Measurements from ENCODE around the gene PTPRN2. TPM values are rescaled to one million over a fixed set of nuclear protein-coding genes. Genes with fewer than 3 reads are reported as not detected.
A peak's percentile ranks its signal among the peaks of the same experiment; 100 is the strongest.
"Not testable (repeated sequence)": the region's sequence is repeated elsewhere in the genome, so short reads cannot be mapped to it uniquely, and the experiment has no call there.

Gene PTPRN2
- polyA plus RNA-seq, 1 donor from 2014 or later, result 1.6 TPM

GRCh38 chr7:157933219-157934155 lies 654.1 kb downstream of the PTPRN2 start:
- H3K4me3 Mint-ChIP-seq, H3K27ac Mint-ChIP-seq, H3K27me3 Mint-ChIP-seq, H3K36me3 Mint-ChIP-seq, H3K4me1 Mint-ChIP-seq: not testable (repeated sequence)
- H3K9me3 Mint-ChIP-seq, result peaks cover 7 to 10% (median 10%) of the 10 kb centered on the region in 3 donors

GRCh38 chr7:157932498-157933218 lies 655.0 kb downstream of the PTPRN2 start:
- no peak overlapping the region for H3K27ac Mint-ChIP-seq
- H3K4me1 Mint-ChIP-seq, result no peaks in the 10 kb centered on the region
- H3K9me3 Mint-ChIP-seq, result peaks cover 7 to 10% (median 10%) of the 10 kb centered on the region in 3 donors
- H3K27me3 Mint-ChIP-seq, result peaks cover 6% of the 10 kb centered on the region
- peaks cover 4% of the 10 kb centered on the region for H3K36me3 Mint-ChIP-seq
- no peak overlapping the region for H3K4me3 Mint-ChIP-seq

GRCh38 chr7:157930926-157931466 lies 656.6 kb downstream of the PTPRN2 start:
- Mint-ChIP-seq H3K27ac (no peak overlapping the region), H3K4me3 (no peak overlapping the region), H3K36me3 (peaks cover 4% of the 10 kb centered on the region), H3K27me3 (peaks cover 6% of the 10 kb centered on the region), H3K4me1 (peaks cover 0 to 2% (median 0%) of the 10 kb centered on the region in 3 donors), H3K9me3 (peaks cover 7 to 10% (median 7%) of the 10 kb centered on the region in 3 donors)

- peaks cover 7 to 10% (median 7%) of the 10 kb centered on the region in 3 donors for H3K9me3 Mint-ChIP-seq
- H3K27me3 Mint-ChIP-seq, result peaks cover 6% of the 10 kb centered on the region
- H3K36me3 Mint-ChIP-seq, result peaks cover 4% of the 10 kb centered on the region
- no peak overlapping the region for H3K27ac Mint-ChIP-seq
- peaks cover 0 to 2% (median 0%) of the 10 kb centered on the region in 3 donors for H3K4me1 Mint-ChIP-seq
- no peak overlapping the region for H3K4me3 Mint-ChIP-seq
Measured at GRCh38 chr7:157930441-157930840, 657.2 kb downstream of the PTPRN2 start.

GRCh38 chr7:157929671-157930070 lies 658.0 kb downstream of the PTPRN2 start:
- H3K27me3 Mint-ChIP-seq, result peaks cover 6% of the 10 kb centered on the region
- peaks cover 7 to 10% (median 7%) of the 10 kb centered on the region in 3 donors for H3K9me3 Mint-ChIP-seq
- H3K4me1 Mint-ChIP-seq, result peaks cover 0 to 2% (median 0%) of the 10 kb centered on the region in 3 donors
- H3K4me3 Mint-ChIP-seq, result no peak overlapping the region
- H3K27ac Mint-ChIP-seq, result no peak overlapping the region
- H3K36me3 Mint-ChIP-seq, result peaks cover 4% of the 10 kb centered on the region

GRCh38 chr7:157928808-157929425 lies 658.7 kb downstream of the PTPRN2 start:
- Mint-ChIP-seq H3K4me3 (no peak overlapping the region), H3K36me3 (peaks cover 4% of the 10 kb centered on the region), H3K9me3 (peaks cover 4 to 10% (median 7%) of the 10 kb centered on the region in 3 donors), H3K27ac (no peak overlapping the region), H3K4me1 (peaks cover 0 to 2% (median 0%) of the 10 kb centered on the region in 3 donors), H3K27me3 (peaks cover 6% of the 10 kb centered on the region)

- peaks cover 0 to 2% (median 0%) of the 10 kb centered on the region in 3 donors for H3K4me1 Mint-ChIP-seq
- H3K36me3 Mint-ChIP-seq, result peaks cover 4% of the 10 kb centered on the region
- no peak overlapping the region for H3K27ac Mint-ChIP-seq
- peaks cover 6% of the 10 kb centered on the region for H3K27me3 Mint-ChIP-seq
- no peak overlapping the region for H3K4me3 Mint-ChIP-seq
- H3K9me3 Mint-ChIP-seq, result peaks cover 3 to 10% (median 7%) of the 10 kb centered on the region in 3 donors
Measured at GRCh38 chr7:157928171-157928794, 659.3 kb downstream of the PTPRN2 start.

- Mint-ChIP-seq H3K27ac (no peak overlapping the region), H3K9me3 (peaks cover 3 to 8% (median 3%) of the 10 kb centered on the region in 3 donors), H3K4me3 (no peak overlapping the region), H3K36me3 (peaks cover 4% of the 10 kb centered on the region), H3K4me1 (peaks cover 0 to 2% (median 0%) of the 10 kb centered on the region in 3 donors), H3K27me3 (peaks cover 6% of the 10 kb centered on the region)
Measured at GRCh38 chr7:157927313-157927925, 660.2 kb downstream of the PTPRN2 start.

- Mint-ChIP-seq H3K9me3 (peaks cover 0 to 4% (median 0%) of the 10 kb centered on the region in 3 donors), H3K4me3 (no peak overlapping the region), H3K4me1 (peaks cover 0 to 2% (median 0%) of the 10 kb centered on the region in 3 donors), H3K27me3 (peaks cover 6% of the 10 kb centered on the region), H3K36me3 (peaks cover 4% of the 10 kb centered on the region), H3K27ac (no peak overlapping the region)
Measured at GRCh38 chr7:157926521-157927150, 661.0 kb downstream of the PTPRN2 start.

GRCh38 chr7:157926107-157926506 lies 661.5 kb downstream of the PTPRN2 start:
- Mint-ChIP-seq H3K27me3 (peaks cover 6% of the 10 kb centered on the region), H3K4me1 (peaks cover 0 to 2% (median 0%) of the 10 kb centered on the region in 3 donors), H3K27ac (no peak overlapping the region), H3K4me3 (no peak overlapping the region), H3K9me3 (peaks cover 0 to 6% (median 3%) of the 10 kb centered on the region in 3 donors), H3K36me3 (peaks cover 4% of the 10 kb centered on the region)

- no peak overlapping the region for H3K27ac Mint-ChIP-seq
- peaks cover 0 to 6% (median 3%) of the 10 kb centered on the region in 3 donors for H3K9me3 Mint-ChIP-seq
- H3K4me3 Mint-ChIP-seq, result no peak overlapping the region
- H3K36me3 Mint-ChIP-seq, result peaks cover 5% of the 10 kb centered on the region
- peaks cover 6% of the 10 kb centered on the region for H3K27me3 Mint-ChIP-seq
- H3K4me1 Mint-ChIP-seq, result peaks cover 0 to 2% (median 0%) of the 10 kb centered on the region in 3 donors
Measured at GRCh38 chr7:157925383-157925875, 662.2 kb downstream of the PTPRN2 start.

GRCh38 chr7:157923903-157924630 lies 663.6 kb downstream of the PTPRN2 start:
- Mint-ChIP-seq H3K9me3 (peaks cover 0 to 3% (median 1%) of the 10 kb centered on the region in 3 donors), H3K27me3 (peaks cover 6% of the 10 kb centered on the region), H3K36me3 (peaks cover 5% of the 10 kb centered on the region), H3K4me3 (peak overlapping the region in 1 of 4 donors; percentile 17), H3K27ac (no peak overlapping the region), H3K4me1 (peaks cover 0 to 2% (median 0%) of the 10 kb centered on the region in 3 donors)

- Mint-ChIP-seq H3K27ac (no peak overlapping the region), H3K4me1 (peaks cover 0 to 2% (median 0%) of the 10 kb centered on the region in 3 donors), H3K4me3 (no peak overlapping the region), H3K9me3 (peaks cover 1 to 3% (median 2%) of the 10 kb centered on the region in 3 donors), H3K27me3 (no peaks in the 10 kb centered on the region), H3K36me3 (peaks cover 1% of the 10 kb centered on the region)
Measured at GRCh38 chr7:157922576-157922975, 665.0 kb downstream of the PTPRN2 start.
